ENCODE data around the gene BMPR1A. TPM values are rescaled to one million over a fixed set of nuclear protein-coding genes. Genes with fewer than 3 reads are reported as not detected.

The BMPR1A gene
- total RNA-seq, 2 donors from 2014 or later: 38.9 to 50.9 TPM

DNA sequence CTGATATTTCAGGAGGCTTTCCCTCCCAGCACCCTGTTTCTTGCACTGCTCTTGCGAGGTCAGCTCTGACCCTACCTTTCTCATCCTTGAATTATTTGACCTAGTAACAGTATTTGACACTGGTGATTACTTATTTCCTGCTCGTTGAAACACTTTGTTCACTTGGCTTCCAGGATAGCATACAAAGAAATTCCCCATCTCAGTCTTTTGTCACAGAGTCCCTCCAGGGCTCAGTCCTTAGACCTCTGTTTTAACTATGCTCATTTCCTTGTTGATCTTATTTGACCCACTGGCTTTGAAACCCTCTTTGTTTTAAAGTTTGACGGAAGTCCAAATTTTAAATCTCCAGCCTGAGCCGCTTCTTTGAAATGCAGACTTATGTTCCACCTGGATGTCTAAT lies 29.9 kb downstream of the BMPR1A start:
- peak; percentile 83 for ATAC-seq
- DNase-seq: no peak
- intact Hi-C loops (cut with DNase I, micrococcal nuclease): no loop called here

DNA sequence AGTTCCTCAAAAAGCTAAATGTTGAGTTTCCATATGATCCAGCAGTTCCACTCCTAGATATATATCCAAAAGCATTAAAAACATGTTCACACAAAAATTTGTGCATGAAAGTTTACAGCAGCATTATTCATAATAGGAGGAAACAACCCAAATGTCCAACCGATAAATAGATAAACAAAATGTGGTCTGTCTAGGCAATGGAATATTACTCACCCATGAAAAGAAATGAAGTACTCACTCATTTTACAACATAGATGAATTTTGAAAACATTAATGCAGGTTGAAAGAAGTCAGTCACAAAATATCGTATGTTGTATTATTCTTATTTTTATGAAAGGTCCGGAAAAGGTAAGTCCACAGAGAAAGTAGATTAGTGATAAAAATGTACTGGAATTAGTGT lies 34.0 kb downstream of the BMPR1A start:
- DNase-seq (no peak), ATAC-seq (no peak)
- intact Hi-C loops (cut with DNase I, micrococcal nuclease): no loop called here

DNA sequence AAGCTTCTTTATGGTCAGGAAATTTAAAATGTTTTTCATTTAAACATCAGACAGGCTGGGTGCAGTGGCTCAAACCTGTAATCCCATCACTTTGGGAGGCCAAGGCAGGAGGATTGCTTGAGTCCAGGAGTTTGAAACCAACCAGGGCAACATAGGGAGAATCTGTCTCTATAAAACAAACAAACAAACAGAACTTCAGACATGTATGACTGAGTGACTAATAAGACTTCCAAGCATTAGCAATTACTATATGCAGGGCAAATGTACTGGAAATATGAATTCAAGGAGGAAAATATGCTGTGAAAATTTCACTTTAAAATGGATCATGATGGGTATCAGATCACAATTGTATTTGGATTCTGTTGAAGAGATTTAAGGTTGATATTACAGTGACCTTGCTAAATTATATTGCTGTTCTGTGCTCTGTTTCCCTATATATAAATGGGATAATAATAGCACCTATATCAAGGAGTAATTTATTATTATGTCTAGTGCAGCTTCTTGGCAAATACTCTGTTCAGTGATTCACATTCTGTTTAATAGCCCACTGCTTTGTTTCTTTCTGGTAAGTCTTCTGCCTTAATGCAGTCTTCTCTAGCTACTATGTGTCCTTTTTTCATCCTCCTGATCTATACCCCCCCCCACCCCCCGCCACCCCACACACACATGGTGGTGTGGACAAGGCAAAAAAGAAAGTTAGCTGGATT lies 36.2 kb downstream of the BMPR1A start:
- ATAC-seq: no peak
- DNase-seq: no peak
- intact Hi-C loops (cut with DNase I, micrococcal nuclease): no loop called here

DNA sequence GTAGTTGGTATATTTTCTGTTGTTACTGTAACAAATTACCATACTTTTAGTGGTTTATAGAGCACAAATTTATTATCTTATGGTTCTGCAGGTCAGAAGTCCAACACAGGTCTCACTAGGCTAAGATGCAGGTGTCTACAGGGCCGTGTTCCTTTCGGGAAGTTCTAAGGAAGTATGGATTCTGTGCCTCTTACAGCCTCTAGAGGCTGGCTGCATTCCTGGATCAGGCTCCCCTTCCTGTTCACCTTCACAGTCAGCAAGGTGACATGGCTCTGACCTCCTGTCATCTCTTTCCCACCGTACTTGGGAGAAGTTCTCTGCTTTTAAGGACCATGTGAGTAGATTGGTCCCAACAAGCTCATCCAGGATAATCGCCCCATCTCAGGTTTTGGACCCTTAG lies 37.3 kb downstream of the BMPR1A start:
- DNase-seq: peak; percentile 41 to 54
- ATAC-seq: peak; percentile 98
- intact Hi-C loops (cut with DNase I, micrococcal nuclease): no loop called here

DNA sequence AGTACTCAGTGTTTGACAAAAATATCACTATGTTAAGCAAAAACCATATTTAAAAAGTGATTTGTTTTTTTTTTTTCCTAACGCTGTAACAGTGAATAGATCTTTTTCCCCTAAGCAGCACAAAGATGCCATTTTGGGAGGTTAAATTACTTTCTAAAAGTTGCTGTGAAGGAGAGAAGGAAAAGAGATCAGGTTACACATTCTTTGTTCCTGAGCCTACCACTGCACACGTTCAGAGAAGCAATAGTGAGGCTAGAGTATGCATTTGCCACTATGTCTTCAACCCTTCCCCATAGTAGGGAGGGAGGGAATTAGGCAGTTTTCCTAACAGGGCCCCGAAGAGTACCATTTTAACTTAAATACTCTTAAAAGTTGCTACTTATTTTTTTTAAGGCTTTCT lies 38.9 kb downstream of the BMPR1A start:
- no peak for DNase-seq
- no peak for ATAC-seq
- intact Hi-C loops (cut with DNase I, micrococcal nuclease): no loop called here

DNA sequence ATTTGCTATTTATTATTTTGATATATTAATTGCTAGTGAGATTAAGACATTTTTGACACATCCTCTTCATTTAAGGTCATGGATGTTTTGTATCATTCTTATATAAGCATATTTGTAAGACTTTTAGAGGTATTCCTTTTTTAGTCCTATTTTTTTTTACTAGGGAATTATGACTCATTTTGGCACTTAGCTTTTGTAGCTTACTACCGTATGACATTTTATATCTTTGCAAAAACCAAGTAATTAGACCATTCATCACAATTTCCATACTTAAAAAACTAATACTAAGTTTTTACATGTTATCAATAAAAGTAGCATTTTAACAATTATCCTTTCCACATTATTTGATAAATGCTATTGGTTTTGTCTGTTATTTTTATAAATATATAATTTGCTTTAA lies 41.6 kb downstream of the BMPR1A start:
- no peak for DNase-seq
- intact Hi-C loops (cut with DNase I, micrococcal nuclease): no loop called here
- ATAC-seq: no peak

DNA sequence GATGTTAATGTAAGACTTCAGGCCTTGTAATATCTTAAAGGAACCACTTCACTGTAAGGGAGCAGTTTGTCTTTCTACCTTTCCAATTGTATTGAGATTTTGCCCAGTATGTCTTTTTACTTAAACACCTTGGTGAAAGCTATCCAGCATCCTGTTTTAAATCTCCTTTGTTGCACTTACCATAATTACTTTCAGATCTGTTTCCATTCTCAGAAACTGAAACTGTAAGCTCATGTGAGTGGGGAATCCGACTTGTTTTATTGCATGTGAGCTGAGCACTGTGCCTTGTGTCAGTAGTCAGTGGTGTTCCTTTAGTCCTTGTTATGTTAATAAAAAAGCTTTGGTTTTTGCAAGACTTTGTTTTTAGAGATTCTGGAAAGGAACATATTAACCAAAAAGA lies 42.2 kb downstream of the BMPR1A start:
- DNase-seq (no peak), ATAC-seq (peak; percentile 66)
- intact Hi-C loops (cut with DNase I, micrococcal nuclease): no loop called here

DNA sequence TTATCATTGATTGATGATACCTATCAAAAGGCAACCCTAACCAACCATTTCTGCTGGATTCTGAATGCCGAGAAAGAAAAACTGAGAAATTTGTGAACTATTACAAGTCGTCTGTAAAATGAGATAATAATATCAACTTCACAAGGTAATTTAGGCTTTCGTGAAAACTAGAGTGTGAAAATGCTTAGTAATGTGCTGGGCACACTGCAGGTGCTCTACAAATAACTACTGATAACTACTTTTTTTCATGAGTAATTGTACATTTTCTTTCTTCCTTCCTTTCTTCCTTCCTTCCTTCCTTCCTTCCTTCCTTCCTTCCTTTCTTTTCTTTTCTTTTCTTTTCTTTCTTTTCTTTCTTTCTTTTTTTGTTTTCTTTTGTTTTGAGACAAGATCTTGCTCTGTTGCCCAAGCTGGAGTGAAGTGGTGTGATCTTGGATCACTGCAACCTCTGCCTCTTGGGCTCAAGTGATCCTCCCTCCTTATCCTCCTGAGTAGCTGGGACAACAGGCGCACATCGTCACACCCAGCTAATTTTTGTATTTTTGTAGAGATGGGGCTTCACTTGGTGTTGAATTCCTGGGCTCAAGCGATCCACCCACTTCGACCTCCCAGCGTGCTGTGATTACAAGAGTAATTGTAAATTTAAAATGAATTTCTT lies 42.9 kb downstream of the BMPR1A start:
- intact Hi-C loops (cut with DNase I, micrococcal nuclease): no loop called here
- DNase-seq (no peak), ATAC-seq (no peak)

DNA sequence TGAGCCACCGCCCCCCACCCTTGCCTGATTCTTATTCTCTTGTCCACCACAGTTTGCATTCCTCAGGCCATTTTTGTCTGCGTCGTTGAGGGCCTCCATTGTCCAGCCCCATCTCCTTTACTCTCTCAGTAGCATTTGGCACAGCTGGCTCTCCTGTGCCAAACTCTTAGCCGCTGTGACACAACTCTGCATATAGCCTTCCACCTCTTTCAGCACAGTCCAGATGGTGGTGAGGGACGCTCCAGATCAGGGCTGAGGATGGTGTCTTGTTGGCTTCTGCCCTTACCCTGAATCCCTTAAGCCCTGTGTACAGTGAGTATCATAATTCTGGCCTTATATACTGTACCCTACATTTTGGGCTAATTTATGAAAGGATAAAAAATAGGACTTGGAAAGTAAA lies 45.6 kb downstream of the BMPR1A start:
- no peak for DNase-seq
- no peak for ATAC-seq
- intact Hi-C loops (cut with DNase I, micrococcal nuclease): no loop called here

DNA sequence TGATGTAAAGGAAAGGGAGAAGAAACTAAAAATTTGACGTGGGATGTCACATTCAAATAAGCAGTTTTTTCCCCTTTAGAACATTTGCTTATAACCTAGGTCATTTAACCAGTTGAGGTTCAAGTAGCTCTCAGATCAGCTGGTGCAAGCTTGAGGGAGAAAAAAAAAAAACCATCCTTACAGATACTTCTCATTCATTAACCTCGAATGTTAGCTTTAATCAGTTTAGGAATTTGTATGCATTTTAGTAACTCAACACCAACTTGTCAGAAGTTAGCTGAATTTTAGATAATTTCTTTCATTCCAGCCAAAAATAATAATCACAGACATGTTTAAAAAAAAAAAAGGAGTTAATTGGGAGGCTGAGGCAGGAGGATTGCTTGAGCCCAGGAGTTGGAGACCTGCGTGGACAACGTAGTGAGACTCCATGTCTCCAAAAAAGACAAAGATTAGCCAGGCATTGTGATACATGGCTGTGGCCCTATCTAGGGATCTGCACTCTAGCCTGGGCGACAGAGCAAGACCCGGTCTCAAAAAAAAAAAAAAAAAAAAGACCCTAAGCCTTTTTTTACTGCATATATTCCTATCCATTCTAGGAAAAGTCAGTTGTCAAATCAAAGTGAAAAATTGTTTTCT lies 46.2 kb downstream of the BMPR1A start:
- intact Hi-C loops (cut with DNase I, micrococcal nuclease): no loop called here
- no peak for ATAC-seq
- no peak for DNase-seq

DNA sequence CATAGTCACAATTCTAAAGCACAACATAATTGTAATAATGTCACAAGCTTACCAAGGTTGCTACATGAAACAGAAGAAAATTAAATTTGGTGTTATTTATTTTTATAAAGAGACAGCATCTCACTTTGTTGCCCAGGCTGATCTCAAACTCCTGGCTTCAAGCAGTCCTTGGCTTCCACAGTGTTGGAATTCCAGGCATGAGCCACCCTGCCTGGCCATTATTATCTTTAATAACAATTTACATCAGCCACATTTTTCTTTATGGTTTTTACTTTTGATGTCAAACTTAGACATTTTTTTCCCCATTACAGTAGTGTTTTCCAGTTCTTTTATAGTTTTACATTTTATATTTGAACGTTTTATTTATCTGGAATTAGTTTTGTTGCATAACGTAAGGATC lies 46.7 kb downstream of the BMPR1A start:
- DNase-seq (no peak), ATAC-seq (no peak)
- intact Hi-C loops (cut with DNase I, micrococcal nuclease): no loop called here

DNA sequence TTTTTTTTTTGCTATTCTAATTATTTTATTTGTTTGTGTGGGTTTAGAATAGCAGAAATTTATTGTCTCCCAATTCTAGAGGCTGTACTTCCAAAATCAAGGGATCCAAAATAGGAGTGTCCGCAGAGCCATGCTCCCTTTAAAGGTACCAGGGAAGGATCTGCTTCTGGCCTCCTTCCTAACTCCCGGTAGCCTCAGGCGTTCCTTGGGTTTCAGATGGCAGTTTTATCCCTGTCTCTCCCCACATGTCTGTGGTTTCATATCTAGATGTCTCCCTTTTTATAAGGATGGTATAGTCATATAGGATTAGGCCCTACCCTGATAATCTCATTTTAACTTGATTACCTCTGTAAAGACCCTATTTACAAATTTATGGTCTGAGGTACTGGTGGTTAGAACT lies 48.4 kb downstream of the BMPR1A start:
- intact Hi-C loops (cut with DNase I, micrococcal nuclease): no loop called here
- no peak for ATAC-seq
- DNase-seq: no peak

DNA sequence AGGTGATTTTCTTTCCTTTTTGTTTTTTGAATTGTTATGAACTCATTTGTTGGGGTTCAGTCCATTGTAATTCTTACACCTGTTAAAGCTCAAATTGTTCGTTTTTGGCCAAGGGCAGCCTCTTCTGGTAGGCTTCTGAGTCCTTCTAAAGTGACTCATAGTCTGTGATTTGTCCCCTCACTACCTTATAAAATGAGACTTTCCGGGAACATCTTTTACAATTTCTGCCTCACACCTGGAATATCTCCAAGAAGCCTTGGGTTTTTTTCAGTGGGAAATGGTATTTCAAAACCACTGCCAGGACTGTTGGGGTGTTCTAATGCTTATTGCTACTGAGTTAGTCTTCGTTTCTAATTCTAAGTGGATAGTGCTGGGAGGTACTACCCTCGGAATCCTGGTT lies 56.7 kb downstream of the BMPR1A start:
- no peak for ATAC-seq
- intact Hi-C loops (cut with DNase I, micrococcal nuclease): no loop called here
- no peak for DNase-seq

DNA sequence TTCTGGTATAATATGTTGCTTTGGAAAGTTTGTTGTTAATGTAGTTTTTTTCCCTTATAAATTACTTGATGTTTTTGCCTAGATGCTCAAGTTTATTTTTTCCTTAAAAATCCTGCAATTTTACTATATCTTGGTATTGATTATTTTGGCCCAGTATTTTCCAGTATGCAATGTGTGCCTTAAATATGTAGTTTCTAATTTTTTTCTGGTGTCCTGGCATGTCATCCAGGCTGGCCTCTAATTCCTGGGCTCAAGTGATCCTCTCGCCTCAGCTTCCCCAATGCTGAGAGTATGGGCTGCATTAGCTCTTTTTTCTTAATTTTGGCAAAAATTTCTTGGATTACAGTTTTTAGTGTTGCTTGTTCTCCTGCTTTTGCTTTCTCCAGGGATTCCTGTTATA lies 57.6 kb downstream of the BMPR1A start:
- intact Hi-C loops (cut with DNase I, micrococcal nuclease): no loop called here
- ATAC-seq (no peak), DNase-seq (no peak)

DNA sequence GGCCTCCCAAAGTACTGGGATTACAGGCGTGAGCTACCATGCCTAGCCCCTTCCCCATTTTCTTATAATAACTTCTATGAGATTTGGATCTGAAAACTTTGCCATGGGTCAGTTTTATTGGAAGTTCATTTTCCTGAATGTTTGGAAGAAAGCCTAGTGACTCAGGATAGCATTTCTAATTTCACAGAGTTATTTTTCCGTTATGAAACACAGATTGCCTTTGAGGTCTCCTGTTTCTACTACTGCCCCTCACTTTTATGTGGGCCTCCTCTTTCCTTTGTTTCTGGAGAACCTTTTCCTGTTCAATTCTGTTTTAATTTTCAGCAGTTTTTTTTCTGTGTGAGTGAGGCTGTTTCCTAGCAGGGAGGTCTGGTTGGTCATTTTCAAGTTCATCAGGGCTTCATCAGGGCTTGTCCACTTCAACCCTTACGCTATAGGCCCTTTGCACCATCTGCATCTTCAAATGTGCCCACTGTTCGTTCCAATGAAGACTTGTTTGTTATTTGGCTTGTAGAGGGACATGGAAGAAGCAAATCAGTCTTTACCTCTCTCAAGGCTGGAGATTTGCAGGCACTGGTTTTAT lies 58.7 kb downstream of the BMPR1A start:
- intact Hi-C loops (cut with DNase I, micrococcal nuclease): no loop called here
- ATAC-seq (no peak), DNase-seq (no peak)

DNA sequence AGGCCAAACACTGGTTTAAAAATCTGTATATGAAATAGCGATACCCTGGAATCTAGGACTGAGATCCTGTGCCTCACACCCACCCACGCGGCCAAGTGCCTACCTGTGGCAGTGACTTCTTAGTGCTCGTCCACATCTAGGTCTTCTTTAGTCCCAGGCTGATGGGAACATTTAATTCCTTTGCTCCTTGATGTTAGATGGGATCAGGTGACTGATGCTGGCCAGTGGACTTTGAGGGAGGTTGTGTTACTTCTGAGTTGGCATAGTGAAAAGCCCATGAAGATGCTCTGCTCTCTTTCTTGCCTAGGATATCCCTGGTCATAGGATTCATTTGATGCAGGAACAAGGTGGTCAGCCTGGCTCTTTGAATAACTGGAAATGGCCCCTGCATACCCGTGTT lies 59.2 kb downstream of the BMPR1A start:
- no peak for DNase-seq
- intact Hi-C loops (cut with DNase I, micrococcal nuclease): no loop called here
- ATAC-seq: no peak

DNA sequence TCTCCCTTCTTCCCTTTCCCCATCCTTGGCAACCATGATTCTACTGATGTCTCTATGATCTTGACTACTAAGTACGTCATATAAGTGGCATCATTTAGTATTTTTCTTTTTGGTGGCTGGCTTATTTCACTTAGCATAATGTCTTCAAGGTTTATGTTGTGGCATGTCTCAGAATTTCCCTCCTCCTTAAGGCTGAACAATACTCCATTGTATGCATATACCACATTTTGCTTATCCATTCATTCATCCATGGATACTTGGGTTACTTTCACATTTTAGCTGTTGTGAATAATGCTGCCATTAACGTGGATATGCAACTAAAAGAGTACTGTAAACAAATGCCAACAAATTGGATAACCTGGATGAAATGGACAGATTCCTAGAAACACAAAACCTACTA lies 60.8 kb downstream of the BMPR1A start:
- intact Hi-C loops (cut with DNase I, micrococcal nuclease): no loop called here
- ATAC-seq (no peak), DNase-seq (no peak)

DNA sequence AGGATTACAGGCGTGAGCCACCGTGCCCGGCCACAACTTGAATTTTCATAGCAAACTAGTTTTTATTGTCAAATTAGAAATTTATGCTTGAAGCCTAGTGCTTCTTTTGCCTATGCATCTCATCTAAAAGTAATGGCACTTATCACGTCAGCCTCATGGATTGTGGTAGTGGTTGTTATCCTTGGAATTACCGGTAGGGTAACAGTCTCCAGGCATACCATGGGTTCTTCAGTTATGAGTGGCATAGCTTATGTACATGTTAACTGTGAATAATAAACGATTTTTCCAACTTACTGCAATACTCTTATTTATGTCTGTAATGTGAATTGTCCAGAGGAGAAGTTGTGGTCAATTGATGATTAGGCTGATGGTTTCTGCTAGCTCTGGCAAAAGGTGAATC lies 63.1 kb downstream of the BMPR1A start:
- intact Hi-C loops (cut with DNase I, micrococcal nuclease): no loop called here
- ATAC-seq (no peak), DNase-seq (no peak)

DNA sequence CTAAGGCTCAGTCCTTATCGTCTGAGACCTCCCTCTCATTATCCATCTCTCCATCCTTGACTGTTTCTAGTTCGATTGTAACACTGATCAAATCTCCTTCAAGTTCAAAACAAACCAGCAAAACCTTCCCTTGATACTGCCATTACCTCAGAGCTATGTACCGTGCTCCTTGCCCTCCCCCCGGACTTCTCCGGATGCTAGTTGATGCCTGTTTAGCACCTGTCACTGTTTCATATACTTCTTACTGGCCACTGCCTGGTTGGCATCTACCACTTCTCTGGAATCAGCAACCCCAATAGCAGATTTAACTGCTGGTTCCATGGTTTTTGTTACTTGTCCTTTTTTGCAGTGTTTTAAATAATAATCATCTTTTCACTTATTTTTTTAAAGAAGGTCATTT lies 64.1 kb downstream of the BMPR1A start:
- ATAC-seq: no peak
- intact Hi-C loops (cut with DNase I, micrococcal nuclease): no loop called here

DNA sequence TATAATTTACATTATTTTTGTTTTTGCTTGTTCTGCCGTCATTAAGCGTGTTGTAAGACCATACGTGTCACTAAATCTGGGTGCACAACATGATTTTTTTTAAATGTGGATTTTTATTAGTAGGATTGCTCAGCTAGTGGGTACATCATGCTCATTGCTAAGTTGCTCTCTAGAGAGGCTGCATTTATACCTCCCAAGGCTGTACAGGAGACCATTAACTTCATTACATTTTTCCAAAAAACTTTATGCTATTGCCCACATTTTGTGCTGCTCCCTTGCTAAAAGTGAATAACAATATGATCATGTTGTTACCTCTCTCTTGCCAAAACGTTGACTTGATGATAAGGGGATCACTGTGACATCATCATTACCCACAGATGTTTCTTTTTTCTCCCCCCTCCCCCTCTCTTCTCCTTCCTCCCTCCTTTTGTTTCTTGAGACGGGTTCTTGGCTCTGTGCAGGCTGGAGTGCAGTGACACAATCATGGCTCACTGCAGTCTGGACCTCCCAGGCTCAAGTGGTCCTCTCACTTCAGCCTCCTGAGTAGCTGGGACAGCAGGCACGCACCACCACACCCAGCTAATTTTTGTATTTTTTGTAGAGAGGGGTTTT lies 65.1 kb downstream of the BMPR1A start:
- DNase-seq (no peak), ATAC-seq (no peak)
- intact Hi-C loops (cut with DNase I, micrococcal nuclease): no loop called here

More for the DNA sequence above, 64.1 kb downstream of the BMPR1A start:
- no peak for DNase-seq

Data from left colon (tissue), 2 donors.